ENCODE results near the gene ATXN1.

- TF ChIP-seq EZH2 (IDR thresholded peaks at IDR 0.05; ENCODE audit: low read length, unreplicated experiment) (no peak), EZH2phosphoT487 (IDR thresholded peaks at IDR 0.05; ENCODE audit: borderline replicate concordance, low read length) (no peak), CTCF (conservative IDR thresholded peaks at IDR 0.05; ENCODE audit: low read depth, low read length) (no peak)
Measured at GRCh38 chr6:16336056-16336818, 425.0 kb downstream of the ATXN1 start.

Measured in PC-3 (cell line).